HL-60/S4 treated with retinoic acid at 250 ng/mL for 4 days and 3 days (cell line): ENCODE data around the gene CPNE5.
"Not testable (repeated sequence)": the region's sequence is repeated elsewhere in the genome, so short reads cannot be mapped to it uniquely, and the experiment has no call there.

Source experiments
- in situ Hi-C: fragments of 300-500 bp; cut with MboI; formaldehyde crosslinking; loops from 2 replicates; pipeline ENCODE4 v1.7.0; 2022; ENCODE audit warnings: low sequenced_read_pairs

Gene CPNE5

GRCh38 chr6:36715469-36715868 lies 123.8 kb downstream of the CPNE5 start:
- in situ Hi-C loops, result no loop called here

- in situ Hi-C loops, result no loop called here
Measured at GRCh38 chr6:36714511-36714910, 124.7 kb downstream of the CPNE5 start.

- in situ Hi-C loops, result no loop called here
Measured at GRCh38 chr6:36713846-36714245, 125.4 kb downstream of the CPNE5 start.

- in situ Hi-C loops, result no loop called here
Measured at GRCh38 chr6:36712816-36713215, 126.4 kb downstream of the CPNE5 start.

- in situ Hi-C loops, result no loop called here
Measured at GRCh38 chr6:36706339-36706738, 132.9 kb downstream of the CPNE5 start.

GRCh38 chr6:36704961-36705577 lies 134.2 kb downstream of the CPNE5 start:
- in situ Hi-C loops, result not testable (repeated sequence)

- in situ Hi-C loops, result no loop called here
Measured at GRCh38 chr6:36703982-36704381, 135.3 kb downstream of the CPNE5 start.

GRCh38 chr6:36703081-36703606 lies 136.1 kb downstream of the CPNE5 start:
- in situ Hi-C loops, result no loop called here

GRCh38 chr6:36702656-36703055 lies 136.6 kb downstream of the CPNE5 start:
- in situ Hi-C loops, result no loop called here

GRCh38 chr6:36701401-36701991 lies 137.7 kb downstream of the CPNE5 start:
- in situ Hi-C loops, result no loop called here

GRCh38 chr6:36700831-36701230 lies 138.4 kb downstream of the CPNE5 start:
- in situ Hi-C loops, result no loop called here

- in situ Hi-C loops, result no loop called here
Measured at GRCh38 chr6:36700071-36700812, 139.0 kb downstream of the CPNE5 start.

- in situ Hi-C loops, result no loop called here
Measured at GRCh38 chr6:36699348-36699747, 139.9 kb downstream of the CPNE5 start.

- in situ Hi-C loops, result no loop called here
Measured at GRCh38 chr6:36698871-36699271, 140.4 kb downstream of the CPNE5 start.

GRCh38 chr6:36698196-36698595 lies 141.0 kb downstream of the CPNE5 start:
- in situ Hi-C loops, result no loop called here

- in situ Hi-C loops, result no loop called here
Measured at GRCh38 chr6:36697481-36697903, 141.8 kb downstream of the CPNE5 start, which contains the start of gene RAB44. Gene RAB44 (plus strand): TSS chr6:36697826. CDS start chr6:36704236, 6,410 bp downstream.

- in situ Hi-C loops, result no loop called here
Measured at GRCh38 chr6:36695414-36695813, 143.8 kb downstream of the CPNE5 start.

GRCh38 chr6:36694616-36695015 lies 144.6 kb downstream of the CPNE5 start:
- in situ Hi-C loops, result no loop called here

GRCh38 chr6:36692861-36693702 lies 146.2 kb downstream of the CPNE5 start:
- in situ Hi-C loops, result no loop called here

GRCh38 chr6:36692220-36692619 lies 147.0 kb downstream of the CPNE5 start:
- in situ Hi-C loops, result no loop called here

GRCh38 chr6:36691612-36692011 lies 147.6 kb downstream of the CPNE5 start:
- in situ Hi-C loops, result no loop called here
